NCI-H510A treated with DMSO at 0.1 percent for 48 hours (cell line): ENCODE results near the gene PDE4C.

Experiments
- DNase-seq: peaks from one replicate; lab custom pipeline; 2025; lab: John Stamatoyannopoulos, UW

PDE4C gene

DNA sequence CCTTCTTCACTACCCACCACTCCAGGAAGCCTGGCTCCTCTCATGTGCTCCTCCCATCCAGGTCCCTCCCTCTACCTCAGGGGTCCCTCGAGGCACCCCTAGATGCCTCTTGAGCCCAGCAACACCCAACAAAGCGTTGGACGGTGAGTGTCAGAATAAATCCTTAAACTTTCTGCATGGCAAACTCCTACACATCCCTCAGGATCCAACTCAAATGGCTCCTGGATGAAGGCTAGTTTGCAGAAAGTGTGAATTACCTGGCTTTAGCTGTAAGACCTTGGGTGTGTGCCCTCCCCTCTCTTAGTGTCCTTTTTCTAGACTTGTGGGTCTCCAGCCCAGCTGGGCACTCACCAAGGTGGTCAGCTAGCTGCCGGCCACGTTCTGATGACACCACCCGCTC lies 27.9 kb downstream of the PDE4C start:
- no peak for DNase-seq

DNA sequence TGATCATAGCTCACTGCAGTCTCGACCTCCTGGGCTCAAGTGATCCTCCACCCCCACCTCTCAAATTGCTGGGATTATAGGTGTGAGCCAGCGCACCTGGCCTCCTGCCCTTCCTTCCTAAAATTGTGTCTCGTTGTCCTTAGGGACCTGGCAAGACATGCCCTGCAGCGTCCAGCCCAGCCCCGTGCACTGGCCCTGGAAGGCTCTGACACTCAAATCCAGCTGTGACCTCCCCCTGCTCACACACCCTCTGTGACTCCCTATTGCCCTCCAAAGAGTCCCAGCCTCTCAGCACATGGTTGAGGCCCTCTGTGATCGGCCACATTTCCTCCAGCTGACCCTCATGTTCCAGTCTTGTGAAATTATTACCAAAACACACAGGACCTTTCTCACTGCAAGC lies 28.3 kb downstream of the PDE4C start:
- no peak for DNase-seq

DNA sequence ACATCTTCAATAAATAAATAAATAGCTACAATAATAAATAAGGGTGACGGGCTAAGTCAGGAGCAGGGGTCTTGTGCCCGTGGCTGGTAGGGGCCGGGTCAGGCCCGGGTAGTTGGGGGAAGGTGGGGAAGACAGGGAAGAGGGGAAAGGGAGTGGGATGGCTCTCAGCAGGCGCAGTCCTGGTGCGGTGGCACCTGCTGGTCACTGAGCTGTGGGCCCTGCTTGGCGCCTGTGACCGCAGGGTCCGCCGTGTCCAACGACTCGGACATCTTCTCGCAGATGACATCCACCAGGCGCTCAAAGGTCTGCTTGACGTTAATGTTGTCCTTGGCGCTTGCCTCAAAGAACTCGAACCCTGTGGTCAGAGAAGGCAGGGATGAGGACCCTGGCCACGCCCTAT lies 28.9 kb downstream of the PDE4C start:
- no peak for DNase-seq

DNA sequence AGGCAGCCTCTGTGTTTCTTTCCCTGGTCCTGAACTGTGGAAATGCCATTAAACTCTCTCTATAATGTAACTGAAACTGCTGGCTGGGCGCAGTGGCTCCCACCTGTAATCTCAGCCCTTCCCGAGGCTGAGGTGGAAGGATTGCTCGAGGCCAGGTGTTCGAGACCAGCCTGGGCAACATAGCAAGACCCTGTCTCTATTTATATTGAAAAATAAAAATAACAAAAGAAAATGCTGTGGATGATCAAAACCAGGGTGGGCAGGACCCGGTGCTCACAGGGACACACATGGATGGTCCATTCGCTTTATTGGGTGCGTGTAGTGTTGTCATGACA lies 29.8 kb downstream of the PDE4C start:
- no peak for DNase-seq

DNA sequence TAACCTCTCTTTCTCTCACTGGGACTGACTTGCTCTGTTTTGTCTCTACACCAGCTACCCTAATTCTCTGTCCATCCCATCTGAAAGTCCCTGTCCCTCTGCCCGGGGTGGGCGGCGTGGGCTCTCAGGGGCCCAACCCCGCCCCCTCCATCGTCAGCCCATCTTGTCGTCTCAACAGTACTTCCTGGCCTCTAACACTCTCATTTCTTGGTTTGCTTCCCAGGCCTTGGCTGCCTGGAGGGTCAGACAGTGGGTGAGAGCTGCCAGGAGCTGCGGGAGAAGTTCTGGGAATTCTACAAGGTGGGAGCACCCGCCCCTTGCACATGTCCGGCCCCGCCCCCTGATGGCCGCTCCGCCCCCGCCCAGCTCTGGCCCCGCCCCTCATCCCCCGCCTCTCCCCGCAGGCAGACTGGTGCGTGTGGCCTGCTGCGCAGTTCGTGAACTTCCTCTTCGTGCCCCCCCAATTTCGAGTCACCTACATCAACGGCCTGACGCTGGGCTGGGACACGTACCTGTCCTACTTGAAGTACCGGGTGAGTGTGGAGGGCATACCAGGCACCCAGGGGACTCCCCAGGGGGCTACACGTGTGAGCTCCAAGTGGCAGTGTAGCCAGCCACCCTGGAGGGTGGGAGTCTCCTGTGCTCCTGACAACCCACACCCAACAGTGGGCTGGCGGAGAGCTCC lies 31.5 kb downstream of the PDE4C start:
- DNase-seq, result no peak

DNA sequence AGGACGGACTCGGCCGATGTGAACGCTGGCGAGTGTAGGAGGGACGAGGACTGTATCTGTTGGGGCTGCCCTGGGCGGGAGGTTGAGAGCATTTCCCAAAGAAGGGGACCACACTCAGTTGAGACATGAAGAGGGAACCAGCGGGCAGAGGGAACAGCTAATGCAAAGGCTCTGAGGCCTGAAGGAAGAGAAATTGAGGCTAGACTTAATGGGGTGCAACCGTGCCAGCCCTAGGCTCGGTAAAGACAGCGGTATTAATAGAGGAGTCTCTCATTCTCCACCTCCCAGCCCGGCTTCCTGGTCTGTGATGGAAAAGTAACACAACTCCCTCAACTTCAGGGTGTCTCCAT lies 32.1 kb downstream of the PDE4C start:
- DNase-seq, result no peak

DNA sequence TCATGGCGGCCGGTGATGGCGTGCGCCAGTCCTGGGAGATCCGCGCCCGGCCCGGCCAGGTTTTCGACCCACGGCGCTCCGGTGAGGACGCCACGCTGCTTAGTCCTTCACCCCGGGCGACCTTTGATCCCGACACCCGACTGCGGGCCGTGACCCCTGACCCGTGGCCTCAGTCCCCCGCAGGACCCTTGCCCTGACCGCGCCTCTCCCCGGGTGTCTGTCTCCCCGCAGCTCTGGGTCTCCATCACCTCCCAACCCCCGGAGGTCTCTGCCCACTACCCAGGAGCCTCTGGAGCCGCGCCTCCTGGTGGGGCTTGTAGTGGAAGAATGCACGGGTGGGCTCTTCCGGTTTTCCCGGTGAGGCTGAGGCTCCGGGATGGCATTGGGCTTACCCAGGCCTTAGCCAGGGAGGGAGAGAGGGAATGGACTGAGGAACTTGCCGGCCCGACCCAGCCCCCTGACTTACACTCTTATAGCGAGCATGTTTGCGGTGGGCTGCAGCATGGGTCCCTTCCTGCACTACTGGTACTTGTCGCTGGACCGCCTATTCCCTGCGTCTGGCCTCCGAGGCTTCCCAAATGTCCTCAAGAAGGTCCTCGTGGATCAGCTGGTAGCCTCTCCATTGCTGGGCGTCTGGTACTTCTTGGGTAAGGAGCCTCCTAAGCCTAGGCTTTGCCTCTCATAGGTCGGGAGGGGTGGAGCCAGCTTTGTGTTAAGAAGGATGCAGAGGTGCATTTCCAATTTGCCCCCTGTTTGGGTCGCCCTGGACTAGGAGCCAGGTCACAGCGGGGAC lies 32.7 kb downstream of the PDE4C start:
- DNase-seq, result no peak

DNA sequence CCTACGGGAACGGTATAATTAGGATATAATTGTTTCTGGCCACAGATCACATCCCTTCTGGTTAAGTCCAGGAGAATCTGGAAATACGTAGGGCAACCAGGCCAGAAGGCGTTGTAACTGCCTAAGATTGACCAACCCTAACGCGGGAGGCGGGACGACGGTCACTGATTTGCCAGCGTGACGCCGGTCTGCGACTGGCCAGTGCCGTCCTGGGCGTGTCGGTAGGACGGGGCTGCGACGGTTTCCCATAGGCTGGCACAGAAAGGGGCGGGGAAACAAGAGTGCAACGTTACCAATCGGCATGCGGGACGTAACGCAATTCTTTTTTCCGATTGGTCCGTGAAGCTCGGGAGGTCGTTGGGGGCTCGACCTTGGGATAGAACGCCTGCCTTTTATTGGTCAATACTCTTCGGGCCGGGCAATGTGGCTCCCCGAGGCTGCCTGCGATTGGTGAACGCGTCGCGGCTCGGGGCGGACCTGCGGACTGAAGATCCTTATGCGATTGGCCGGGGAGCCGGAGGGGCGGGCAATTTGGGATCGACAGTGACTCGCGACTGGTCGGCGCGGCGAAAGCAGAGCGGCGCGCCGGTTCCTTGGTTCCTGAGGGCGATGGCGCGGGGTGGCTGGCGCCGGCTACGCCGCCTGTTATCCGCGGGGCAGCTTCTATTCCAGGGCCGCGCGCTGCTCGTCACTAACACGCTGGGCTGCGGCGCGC lies 33.4 kb downstream of the PDE4C start, which contains the start of gene MPV17L2:
TSS of gene MPV17L2 (plus strand) at position 546 of the 715 bp plus-strand sequence. CDS start at position 610, 64 bp downstream.
- peak; percentile 99 for DNase-seq

DNA sequence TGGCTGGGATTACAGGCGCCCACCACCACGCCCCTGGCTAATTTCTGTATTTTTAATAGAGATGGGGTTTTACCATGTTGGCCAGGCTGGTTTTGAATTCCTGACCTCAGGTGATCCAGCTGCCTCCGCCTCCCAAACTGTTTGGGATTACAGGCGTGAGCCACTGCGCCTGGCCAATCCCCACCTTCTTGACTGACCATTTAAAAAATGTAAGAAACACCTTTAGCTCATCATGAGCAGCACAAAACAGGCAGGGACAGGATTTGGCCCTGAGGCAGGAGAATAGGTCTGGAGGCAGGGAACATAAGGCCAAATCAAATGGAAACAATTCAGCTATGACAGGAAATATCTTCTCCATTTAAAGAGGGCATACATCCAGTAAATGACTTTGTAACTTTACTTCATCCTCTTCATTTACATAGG lies 34.6 kb downstream of the PDE4C start:
- no peak for DNase-seq

DNA sequence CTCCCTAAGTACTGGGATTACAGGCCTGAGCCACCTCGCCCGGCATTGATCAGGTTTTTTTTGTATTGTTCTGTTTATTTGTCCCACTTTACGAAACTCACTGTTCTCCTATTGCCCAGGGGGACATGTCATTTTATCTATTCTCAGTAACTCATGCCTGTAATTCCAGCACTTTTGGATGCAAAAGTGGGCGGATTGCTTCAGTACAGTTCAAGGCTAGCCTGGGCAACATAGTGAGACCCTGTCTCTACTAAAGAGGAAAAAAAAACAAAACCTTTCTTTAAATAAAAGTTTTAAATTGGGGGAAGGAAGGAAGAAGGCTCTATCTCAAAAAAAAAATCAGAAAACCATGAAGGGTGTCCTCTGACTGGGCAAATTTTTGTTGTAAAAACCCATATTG lies 36.0 kb downstream of the PDE4C start:
- no peak for DNase-seq

DNA sequence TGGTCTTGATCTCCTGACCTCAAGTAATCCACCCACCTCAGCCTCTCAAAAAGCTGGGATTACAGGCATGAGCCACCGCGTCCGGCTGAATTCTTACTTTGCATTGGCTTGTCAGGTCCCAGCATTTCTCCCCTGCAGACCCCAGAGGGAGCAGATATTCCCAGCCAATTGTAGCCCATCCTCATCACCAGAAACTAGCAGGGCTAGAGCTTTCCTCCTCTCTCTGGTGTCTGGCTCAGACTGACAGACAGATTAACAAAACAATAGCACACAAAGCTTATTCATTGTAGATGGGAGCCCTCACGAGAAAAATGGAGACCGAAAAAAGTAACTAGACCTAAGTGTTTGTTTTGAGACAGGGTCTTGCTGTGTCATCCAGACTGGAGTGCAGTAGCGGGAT lies 40.7 kb downstream of the PDE4C start:
- DNase-seq, result no peak

DNA sequence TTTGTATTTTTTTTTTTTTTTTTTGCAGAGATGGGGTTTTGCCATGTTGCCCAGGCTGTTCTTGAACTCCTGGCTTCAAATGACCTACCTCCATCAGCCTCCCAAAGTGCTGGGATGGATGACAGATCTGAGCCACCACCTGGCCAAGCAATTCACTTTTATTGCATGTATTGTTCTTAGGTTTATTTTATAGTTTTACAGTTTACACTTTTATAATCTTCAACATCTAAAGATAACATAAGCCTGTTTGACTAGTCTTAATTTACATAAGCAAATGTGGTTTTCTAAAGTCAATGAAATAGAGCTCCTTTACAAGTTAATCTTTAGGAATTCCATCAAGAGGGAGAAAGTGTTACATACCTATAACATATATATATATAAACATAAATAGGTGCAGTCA lies 42.7 kb downstream of the PDE4C start:
- no peak for DNase-seq

DNA sequence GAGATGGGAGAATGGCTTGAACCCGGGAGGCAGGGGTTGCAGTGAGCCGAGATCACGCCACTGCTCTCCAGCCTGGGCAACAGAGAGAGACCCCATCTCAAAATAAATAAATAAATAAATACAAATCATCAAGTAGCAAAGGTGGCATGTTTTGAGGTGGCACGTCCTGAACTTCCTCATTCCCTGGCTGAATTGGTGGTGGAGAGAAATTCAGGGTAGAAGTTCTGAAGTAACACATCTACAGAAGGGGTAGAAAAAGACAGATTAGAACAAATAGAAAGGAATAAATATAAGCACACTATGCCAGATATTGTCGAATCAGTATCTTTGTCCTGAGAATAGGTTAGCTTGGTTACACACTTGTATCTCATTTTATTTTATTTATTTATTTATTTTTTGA lies 46.3 kb downstream of the PDE4C start:
- no peak for DNase-seq

DNA sequence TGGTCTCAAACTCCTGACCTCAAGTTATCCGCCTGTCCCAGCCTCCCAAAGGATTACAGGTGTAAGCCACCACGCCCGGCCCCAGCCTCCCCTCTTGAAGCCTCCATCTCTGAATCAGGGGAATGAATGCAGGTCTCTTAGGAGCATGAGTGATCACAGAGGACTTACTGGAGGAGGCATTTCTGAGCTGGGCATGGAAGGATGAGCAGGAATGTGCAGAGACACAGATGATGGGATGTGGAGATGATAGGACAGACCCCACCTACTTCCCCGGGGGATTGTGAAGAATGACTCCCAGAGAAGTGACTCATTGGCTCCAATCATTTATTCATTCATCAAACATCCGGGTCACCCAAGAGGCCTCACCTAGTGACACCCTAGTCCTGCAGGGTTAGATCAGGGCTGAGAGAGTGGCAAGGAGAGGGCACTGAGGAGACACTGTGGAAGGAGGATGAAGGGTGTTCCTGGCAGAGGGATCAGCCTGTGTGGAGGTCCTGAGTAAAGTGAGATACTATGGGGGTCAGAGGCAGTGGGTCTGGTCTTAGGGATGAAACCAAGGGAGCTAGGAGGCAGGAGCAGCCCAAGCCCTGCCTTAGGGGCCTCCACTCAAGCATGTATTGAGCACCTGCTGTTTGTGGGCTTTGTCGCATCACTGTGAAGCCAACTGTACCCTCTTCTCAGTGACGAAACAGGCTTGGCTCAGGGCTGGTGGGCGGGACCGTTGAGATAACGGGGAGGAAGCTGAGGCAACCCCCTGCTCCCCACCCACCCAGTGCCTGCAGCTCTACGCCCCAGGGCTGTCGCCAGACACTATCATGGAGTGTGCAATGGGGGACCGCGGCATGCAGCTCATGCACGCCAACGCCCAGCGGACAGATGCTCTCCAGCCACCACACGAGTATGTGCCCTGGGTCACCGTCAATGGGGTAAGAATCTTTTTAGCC lies 49.6 kb downstream of the PDE4C start:
- no peak for DNase-seq

DNA sequence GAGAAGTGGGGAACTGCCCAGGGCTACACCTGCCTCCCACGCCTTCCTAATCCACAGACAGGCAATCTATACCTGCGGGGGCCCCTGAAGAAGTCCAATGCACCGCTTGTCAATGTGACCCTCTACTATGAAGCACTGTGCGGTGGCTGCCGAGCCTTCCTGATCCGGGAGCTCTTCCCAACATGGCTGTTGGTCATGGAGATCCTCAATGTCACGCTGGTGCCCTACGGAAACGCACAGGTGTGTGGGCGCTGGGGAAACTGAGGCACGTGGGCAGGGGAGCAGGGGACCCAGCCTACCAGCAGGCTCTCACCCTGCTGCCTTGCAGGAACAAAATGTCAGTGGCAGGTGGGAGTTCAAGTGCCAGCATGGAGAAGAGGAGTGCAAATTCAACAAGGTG lies 51.3 kb downstream of the PDE4C start:
- DNase-seq, result no peak
